ENCODE data around the gene EIF2D. TPM values are rescaled to one million over a fixed set of nuclear protein-coding genes. Genes with fewer than 3 reads are reported as not detected.

The EIF2D gene
- total RNA-seq, 2 donors from 2014 or later = 40.5 to 41.1 TPM

GRCh38 chr1:206651958-206652890 is 40.0 kb upstream of the EIF2D start:
- H3K4me3 ChIP-seq = no peak overlapping the region
- DNase-seq (ENCODE audit: low spot score) (no peak), ATAC-seq (ENCODE audit: insufficient number of reproducible peaks, low FRiP score, low read depth) (no peak)
- no peaks in the 10 kb centered on the region for H3K4me1 ChIP-seq (ENCODE audit: control insufficient read depth in 1 of 2, low read depth in 2 of 2)
- H3K36me3 ChIP-seq = no peaks in the 10 kb centered on the region
- no peaks in the 10 kb centered on the region for H3K27me3 ChIP-seq (replicated peaks; ENCODE audit: insufficient read depth)
- TF ChIP-seq, protein P1, sequence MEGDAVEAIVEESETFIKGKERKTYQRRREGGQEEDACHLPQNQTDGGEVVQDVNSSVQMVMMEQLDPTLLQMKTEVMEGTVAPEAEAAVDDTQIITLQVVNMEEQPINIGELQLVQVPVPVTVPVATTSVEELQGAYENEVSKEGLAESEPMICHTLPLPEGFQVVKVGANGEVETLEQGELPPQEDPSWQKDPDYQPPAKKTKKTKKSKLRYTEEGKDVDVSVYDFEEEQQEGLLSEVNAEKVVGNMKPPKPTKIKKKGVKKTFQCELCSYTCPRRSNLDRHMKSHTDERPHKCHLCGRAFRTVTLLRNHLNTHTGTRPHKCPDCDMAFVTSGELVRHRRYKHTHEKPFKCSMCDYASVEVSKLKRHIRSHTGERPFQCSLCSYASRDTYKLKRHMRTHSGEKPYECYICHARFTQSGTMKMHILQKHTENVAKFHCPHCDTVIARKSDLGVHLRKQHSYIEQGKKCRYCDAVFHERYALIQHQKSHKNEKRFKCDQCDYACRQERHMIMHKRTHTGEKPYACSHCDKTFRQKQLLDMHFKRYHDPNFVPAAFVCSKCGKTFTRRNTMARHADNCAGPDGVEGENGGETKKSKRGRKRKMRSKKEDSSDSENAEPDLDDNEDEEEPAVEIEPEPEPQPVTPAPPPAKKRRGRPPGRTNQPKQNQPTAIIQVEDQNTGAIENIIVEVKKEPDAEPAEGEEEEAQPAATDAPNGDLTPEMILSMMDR (IDR thresholded peaks at IDR 0.05) = no peak
- no peaks in the 10 kb centered on the region for H3K9me3 ChIP-seq
- H3K27ac ChIP-seq = no peak overlapping the region

DNA sequence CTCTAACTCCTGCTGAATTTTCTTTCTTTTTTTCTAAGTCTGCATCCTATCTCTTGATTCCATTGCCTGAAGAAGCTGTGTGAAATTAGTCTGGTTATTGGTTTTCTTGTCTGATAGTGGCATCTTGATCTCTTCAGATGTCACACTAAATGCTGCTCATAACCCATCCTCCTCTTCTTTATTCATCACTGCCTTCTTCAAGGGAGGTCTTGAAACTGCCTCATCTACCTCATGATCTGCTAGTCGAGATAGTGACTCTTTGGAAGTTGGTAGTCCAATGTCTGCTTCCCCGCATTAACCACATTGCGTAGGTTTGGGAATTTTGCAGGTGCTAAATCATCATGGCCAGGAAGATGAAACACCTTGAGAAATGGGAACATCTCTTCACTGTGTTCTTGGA is 38.7 kb upstream of the EIF2D start:
- DNase-seq (ENCODE audit: low spot score) (no peak), ATAC-seq (ENCODE audit: insufficient number of reproducible peaks, low FRiP score, low read depth) (no peak)
- Histone ChIP-seq H3K36me3 (no peaks in the 10 kb centered on the region), H3K27me3 (replicated peaks; ENCODE audit: insufficient read depth) (no peaks in the 10 kb centered on the region), H3K4me3 (no peak overlapping the region), H3K4me1 (ENCODE audit: control insufficient read depth in 1 of 2, low read depth in 2 of 2) (no peaks in the 10 kb centered on the region), H3K9me3 (no peaks in the 10 kb centered on the region), H3K27ac (no peak overlapping the region)
- TF ChIP-seq, protein P1 (IDR thresholded peaks at IDR 0.05) = no peak

DNA sequence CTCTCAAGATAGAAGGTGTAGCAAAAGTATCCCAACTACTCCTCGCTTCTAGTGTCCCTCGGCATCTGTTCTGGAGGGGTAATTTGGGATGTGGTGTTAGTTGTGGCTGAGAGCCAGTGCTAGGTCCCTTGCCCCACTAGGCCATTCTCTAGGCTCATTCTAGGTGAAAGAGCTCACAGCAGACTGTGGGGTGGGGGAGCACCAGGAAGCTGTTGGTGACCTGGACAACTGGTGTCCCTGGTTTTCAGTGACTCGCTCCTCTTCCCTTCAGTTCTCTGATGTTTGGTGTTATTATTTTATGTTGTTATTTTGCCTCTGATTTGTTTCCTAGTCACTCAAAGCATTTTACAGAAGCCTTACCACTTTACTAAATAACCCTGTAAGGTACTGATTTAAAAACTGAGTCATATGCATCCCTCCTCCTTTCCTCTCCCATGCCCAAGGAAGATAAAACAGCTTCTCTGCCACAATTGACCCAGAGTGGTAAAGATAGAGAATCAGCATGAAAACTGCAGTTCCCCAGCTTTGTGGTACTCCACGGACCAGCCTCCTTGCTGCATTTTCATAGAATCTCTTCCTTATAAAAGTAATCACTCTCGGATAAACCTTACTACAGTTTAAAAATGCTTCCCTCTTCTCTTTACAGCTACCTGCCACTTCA is 37.1 kb upstream of the EIF2D start:
- Histone ChIP-seq H3K9me3 (no peaks in the 10 kb centered on the region), H3K27me3 (replicated peaks; ENCODE audit: insufficient read depth) (no peaks in the 10 kb centered on the region), H3K27ac (no peak overlapping the region), H3K4me1 (ENCODE audit: control insufficient read depth in 1 of 2, low read depth in 2 of 2) (no peaks in the 10 kb centered on the region), H3K4me3 (no peak overlapping the region), H3K36me3 (no peaks in the 10 kb centered on the region)
- DNase-seq (ENCODE audit: low spot score) (no peak), ATAC-seq (ENCODE audit: insufficient number of reproducible peaks, low FRiP score, low read depth) (no peak)
- TF ChIP-seq, protein P1 (IDR thresholded peaks at IDR 0.05) = no peak

DNA sequence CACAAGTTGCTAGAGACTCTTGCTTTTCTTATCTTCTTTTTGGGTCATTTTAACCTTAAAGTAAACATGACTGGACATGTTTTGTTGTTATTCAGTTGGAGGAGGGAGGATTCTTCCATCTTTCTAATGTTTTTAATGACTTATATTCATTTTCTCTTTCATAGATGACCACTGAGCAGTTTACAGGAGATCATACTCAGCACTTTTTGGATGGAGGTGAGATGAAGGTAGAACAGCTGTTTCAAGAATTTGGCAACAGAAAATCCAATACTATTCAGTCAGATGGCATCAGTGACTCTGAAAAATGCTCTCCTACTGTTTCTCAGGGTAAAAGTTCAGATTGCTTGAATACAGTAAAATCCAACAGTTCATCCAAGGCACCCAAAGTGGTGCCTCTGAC is 35.0 kb upstream of the EIF2D start:
- TF ChIP-seq, protein P1 (IDR thresholded peaks at IDR 0.05) = no peak
- no peak overlapping the region for H3K4me3 ChIP-seq
- H3K36me3 ChIP-seq = no peaks in the 10 kb centered on the region
- H3K27me3 ChIP-seq (replicated peaks; ENCODE audit: insufficient read depth) = no peaks in the 10 kb centered on the region
- H3K27ac ChIP-seq = no peak overlapping the region
- no peak for ATAC-seq (ENCODE audit: insufficient number of reproducible peaks, low FRiP score, low read depth)
- no peak for DNase-seq (ENCODE audit: low spot score)
- H3K4me1 ChIP-seq (ENCODE audit: control insufficient read depth in 1 of 2, low read depth in 2 of 2) = no peaks in the 10 kb centered on the region
- no peaks in the 10 kb centered on the region for H3K9me3 ChIP-seq

- no peak for DNase-seq (ENCODE audit: low spot score)
- no peaks in the 10 kb centered on the region for H3K4me1 ChIP-seq (ENCODE audit: control insufficient read depth in 1 of 2, low read depth in 2 of 2)
- H3K27ac ChIP-seq = no peak overlapping the region
- no peaks in the 10 kb centered on the region for H3K27me3 ChIP-seq (replicated peaks; ENCODE audit: insufficient read depth)
- H3K36me3 ChIP-seq = no peaks in the 10 kb centered on the region
- TF ChIP-seq, protein P1 (IDR thresholded peaks at IDR 0.05) = no peak
- no peak for ATAC-seq (ENCODE audit: insufficient number of reproducible peaks, low FRiP score, low read depth)
- no peak overlapping the region for H3K4me3 ChIP-seq
- H3K9me3 ChIP-seq = no peaks in the 10 kb centered on the region
Observed at GRCh38 chr1:206646504-206646903, 34.2 kb upstream of the EIF2D start.

All from thoracic aorta (tissue), 2 donors.